Measurements from ENCODE around the gene COX10. TPM values are rescaled to one million over a fixed set of nuclear protein-coding genes. Genes with fewer than 3 reads are reported as not detected.
"Not testable (repeated sequence)": the region's sequence is repeated elsewhere in the genome, so short reads cannot be mapped to it uniquely, and the experiment has no call there.

COX10 gene
- total RNA-seq, 1 donor from 2014 or later = 20.8 TPM

DNA sequence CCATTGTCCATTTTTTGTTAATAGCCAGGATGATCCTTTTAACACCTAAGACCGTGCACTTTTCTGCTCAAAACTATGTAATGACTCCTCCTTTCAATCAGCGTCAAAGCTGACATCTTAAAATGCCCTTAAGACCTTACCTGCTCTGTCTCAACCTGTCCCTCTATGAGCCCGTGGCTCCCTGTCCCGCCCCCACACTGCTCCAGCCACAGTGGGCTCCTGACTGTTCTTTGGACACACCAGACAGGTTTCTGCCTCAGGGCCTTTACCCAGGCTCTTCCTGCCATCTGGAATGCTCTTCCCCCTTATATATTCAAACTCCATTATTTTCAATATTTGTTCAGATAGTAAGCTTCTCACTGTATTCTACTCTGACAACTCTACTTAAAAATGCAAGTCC lies 153.3 kb downstream of the COX10 start:
- Mint-ChIP-seq H3K4me3 (no peak overlapping the region), H3K9me3 (no peaks in the 10 kb centered on the region), H3K27me3 (no peaks in the 10 kb centered on the region), H3K27ac (no peak overlapping the region), H3K4me1 (no peaks in the 10 kb centered on the region), H3K36me3 (ENCODE audit: low read depth) (no peaks in the 10 kb centered on the region)
- TF ChIP-seq, protein P1, sequence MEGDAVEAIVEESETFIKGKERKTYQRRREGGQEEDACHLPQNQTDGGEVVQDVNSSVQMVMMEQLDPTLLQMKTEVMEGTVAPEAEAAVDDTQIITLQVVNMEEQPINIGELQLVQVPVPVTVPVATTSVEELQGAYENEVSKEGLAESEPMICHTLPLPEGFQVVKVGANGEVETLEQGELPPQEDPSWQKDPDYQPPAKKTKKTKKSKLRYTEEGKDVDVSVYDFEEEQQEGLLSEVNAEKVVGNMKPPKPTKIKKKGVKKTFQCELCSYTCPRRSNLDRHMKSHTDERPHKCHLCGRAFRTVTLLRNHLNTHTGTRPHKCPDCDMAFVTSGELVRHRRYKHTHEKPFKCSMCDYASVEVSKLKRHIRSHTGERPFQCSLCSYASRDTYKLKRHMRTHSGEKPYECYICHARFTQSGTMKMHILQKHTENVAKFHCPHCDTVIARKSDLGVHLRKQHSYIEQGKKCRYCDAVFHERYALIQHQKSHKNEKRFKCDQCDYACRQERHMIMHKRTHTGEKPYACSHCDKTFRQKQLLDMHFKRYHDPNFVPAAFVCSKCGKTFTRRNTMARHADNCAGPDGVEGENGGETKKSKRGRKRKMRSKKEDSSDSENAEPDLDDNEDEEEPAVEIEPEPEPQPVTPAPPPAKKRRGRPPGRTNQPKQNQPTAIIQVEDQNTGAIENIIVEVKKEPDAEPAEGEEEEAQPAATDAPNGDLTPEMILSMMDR (IDR thresholded peaks at IDR 0.05) = no peak
- no peak for DNase-seq
- CTCF ChIA-PET = no interaction called here
- intact Hi-C loops (cut with micrococcal nuclease) = no loop called here
- ATAC-seq (ENCODE audit: low read depth) = no peak
- POLR2A ChIA-PET = no interaction called here

DNA sequence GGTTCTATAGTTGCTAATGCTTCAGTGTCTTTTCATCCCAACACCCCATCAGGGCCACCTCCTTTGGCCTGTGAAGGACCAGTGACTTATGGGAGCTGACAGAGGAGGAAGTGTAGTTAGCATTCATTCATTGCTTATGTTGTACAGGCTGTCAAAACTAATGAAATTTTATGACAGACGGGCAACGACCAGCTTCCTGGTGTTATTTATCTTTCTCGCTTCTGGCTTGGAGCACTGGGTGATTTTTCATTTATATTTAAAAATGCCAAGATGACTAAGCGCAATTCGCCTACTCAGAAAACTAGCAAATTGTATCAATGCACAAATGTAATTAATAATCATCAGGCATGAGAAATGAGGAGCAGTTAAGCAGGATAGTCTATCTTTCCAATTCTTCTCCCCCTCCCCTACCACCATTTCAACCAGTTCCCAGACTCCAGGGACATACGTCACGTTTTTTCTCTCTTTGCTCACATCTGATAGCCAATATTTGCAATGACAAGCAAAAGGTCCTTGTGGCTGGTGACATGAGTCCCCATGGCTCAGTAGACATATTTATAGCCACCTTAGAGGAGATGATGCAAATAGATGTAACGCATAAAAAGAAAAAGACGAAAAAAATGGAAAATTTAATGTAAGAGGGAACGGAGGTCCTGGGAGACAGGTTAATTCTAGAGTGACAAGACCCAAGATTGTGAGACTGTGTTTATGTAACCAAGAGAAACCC lies 156.1 kb downstream of the COX10 start:
- intact Hi-C loops (cut with micrococcal nuclease) = no loop called here
- Mint-ChIP-seq H3K4me1 (no peaks in the 10 kb centered on the region), H3K27ac (no peak overlapping the region), H3K36me3 (ENCODE audit: low read depth) (no peaks in the 10 kb centered on the region), H3K27me3 (no peaks in the 10 kb centered on the region), H3K4me3 (no peak overlapping the region), H3K9me3 (no peaks in the 10 kb centered on the region)
- no peak for DNase-seq
- ATAC-seq (ENCODE audit: low read depth) = no peak
- POLR2A ChIA-PET = no interaction called here
- CTCF ChIA-PET = no interaction called here
- TF ChIP-seq, protein P1 (IDR thresholded peaks at IDR 0.05) = no peak

DNA sequence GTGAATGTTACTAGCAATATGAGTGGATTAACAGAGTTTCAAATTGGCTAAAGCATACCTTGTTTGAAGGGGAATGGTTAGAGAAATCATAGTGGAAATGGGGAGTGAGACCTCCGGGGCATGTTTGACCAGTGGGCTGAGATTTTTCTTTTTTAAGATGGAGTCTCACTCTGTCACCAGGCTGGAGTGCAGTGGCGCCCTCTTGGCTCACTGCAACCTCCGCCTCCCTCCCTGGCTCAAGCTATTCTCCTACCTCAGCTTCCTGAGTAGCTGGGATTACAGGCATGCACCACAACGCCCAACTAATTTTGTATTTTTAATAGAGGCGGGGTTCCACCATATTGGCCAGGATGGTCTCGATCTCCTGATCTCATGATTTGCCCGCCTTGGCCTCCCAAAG lies 157.7 kb downstream of the COX10 start:
- Mint-ChIP-seq H3K9me3 (no peaks in the 10 kb centered on the region), H3K4me3 (no peak overlapping the region), H3K36me3 (ENCODE audit: low read depth) (peaks cover 1% of the 10 kb centered on the region), H3K4me1 (no peaks in the 10 kb centered on the region), H3K27ac (no peak overlapping the region), H3K27me3 (no peaks in the 10 kb centered on the region)
- POLR2A ChIA-PET = no interaction called here
- CTCF ChIA-PET = no interaction called here
- intact Hi-C loops (cut with micrococcal nuclease) = no loop called here
- TF ChIP-seq, protein P1 (IDR thresholded peaks at IDR 0.05) = no peak
- ATAC-seq (ENCODE audit: low read depth) = no peak
- DNase-seq = no peak

DNA sequence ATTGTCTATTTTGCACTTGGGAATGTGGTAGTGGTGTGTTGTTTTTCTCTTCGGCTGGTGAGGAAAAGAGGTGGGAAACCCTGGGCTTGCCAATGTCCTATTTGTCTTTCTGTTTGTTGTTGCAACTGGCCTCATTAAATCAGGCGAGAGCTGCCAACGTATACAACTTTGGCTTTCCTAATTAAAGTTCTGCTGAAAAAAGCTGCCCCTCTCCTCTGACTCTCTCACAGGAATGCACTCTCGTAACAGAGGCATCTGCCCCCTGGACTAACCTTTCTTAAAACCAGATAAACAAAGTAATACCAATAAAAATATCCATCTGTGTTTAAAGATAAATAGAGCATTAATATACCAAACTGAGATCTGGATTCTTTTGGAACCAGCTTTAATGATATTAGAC lies 159.6 kb downstream of the COX10 start:
- H3K27ac Mint-ChIP-seq = no peak overlapping the region
- H3K4me1 Mint-ChIP-seq = no peaks in the 10 kb centered on the region
- H3K36me3 Mint-ChIP-seq (ENCODE audit: low read depth) = peaks cover 1% of the 10 kb centered on the region
- intact Hi-C loops (cut with micrococcal nuclease) = no loop called here
- DNase-seq (no peak), ATAC-seq (ENCODE audit: low read depth) (no peak)
- H3K9me3 Mint-ChIP-seq = no peaks in the 10 kb centered on the region
- no peaks in the 10 kb centered on the region for H3K27me3 Mint-ChIP-seq
- TF ChIP-seq, protein P1 (IDR thresholded peaks at IDR 0.05) = no peak
- ChIA-PET CTCF (no interaction called here), POLR2A (no interaction called here)
- H3K4me3 Mint-ChIP-seq = no peak overlapping the region

DNA sequence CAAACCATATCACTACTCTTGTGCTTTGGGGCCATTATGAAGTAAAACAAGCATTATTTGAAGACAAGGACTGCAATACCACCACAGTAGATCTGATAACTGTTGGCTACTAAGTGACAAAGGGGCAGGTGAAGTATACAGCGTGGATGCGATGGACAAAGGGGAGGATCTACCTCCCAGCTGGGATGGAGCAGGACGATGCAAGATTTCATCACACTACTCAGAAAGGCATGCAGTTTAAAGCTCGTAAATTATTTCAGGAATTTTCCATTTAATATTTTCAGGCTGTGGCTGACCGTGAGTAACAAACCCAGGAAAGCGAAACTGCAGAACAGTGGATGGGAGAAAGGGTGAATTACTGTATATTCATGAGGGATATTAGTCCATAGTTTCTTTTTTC lies 161.9 kb downstream of the COX10 start:
- H3K4me1 Mint-ChIP-seq; H3K27ac Mint-ChIP-seq; DNase-seq; H3K4me3 Mint-ChIP-seq; H3K27me3 Mint-ChIP-seq; H3K9me3 Mint-ChIP-seq; POLR2A ChIA-PET; CTCF ChIA-PET; H3K36me3 Mint-ChIP-seq (ENCODE audit: low read depth); intact Hi-C loops (cut with micrococcal nuclease); ATAC-seq (ENCODE audit: low read depth): not testable (repeated sequence)

DNA sequence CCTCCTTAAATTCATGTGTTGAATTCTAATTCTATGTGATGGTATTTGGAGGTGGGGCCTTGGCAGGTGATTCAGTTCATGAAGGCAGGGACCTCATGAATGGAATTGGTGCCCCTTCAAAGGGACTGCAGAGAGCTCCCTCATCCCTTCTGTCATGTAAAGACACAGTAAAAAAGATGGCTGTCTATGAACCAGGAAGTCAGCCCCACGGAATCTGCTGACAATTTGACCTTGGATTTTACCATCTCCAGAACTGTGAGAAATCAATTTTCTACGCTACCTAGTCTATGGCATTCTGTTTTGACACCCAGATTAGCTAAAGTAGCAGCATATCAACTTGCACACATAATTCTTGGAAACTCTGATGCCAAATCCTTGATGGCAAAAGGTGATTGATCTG lies 165.7 kb downstream of the COX10 start:
- H3K36me3 Mint-ChIP-seq (ENCODE audit: low read depth); H3K27ac Mint-ChIP-seq; ATAC-seq (ENCODE audit: low read depth); H3K9me3 Mint-ChIP-seq; H3K4me3 Mint-ChIP-seq; H3K27me3 Mint-ChIP-seq; H3K4me1 Mint-ChIP-seq; intact Hi-C loops (cut with micrococcal nuclease); CTCF ChIA-PET; DNase-seq; POLR2A ChIA-PET: not testable (repeated sequence)

DNA sequence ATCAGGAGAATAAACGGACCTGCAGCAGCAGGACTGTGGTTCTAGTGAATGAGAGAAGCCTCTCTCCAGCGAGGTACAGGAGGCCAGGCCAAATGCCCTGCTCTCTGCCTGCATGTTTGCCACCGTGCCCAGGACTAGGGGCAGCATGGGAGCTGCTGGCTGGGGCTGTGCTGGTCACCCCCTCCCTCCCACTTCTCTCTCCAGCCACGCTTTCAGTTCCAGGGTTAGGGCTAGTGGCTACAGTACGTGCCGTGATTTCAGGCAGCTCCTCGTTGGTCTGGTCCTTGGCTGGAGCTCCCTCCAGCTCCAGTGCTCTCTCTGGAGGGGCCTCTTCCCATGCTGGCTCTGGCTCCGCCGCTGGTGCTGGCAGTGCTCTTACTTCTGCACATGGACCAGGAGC lies 166.7 kb downstream of the COX10 start:
- POLR2A ChIA-PET; CTCF ChIA-PET; H3K27me3 Mint-ChIP-seq; H3K36me3 Mint-ChIP-seq (ENCODE audit: low read depth); H3K27ac Mint-ChIP-seq; H3K9me3 Mint-ChIP-seq; intact Hi-C loops (cut with micrococcal nuclease); ATAC-seq (ENCODE audit: low read depth); H3K4me1 Mint-ChIP-seq; DNase-seq; H3K4me3 Mint-ChIP-seq: not testable (repeated sequence)

DNA sequence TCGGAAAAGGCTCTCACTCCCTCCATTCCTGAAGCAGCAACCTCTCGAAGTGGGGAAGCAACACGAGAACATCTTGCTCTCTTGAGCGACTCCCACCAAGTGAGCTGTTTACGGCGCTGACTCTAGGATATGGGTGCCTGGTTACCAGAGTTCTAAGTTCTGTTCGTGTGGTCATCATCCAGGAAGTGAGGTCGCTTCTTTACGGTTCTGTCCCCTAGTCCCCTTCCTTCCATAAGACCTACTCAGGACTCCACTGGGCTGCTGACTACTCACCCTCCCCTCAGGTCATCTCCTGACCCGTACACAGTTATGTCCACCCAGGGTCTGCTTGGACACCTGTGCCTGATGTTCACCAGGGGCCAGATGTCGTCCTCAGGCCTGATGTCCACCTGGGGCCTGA lies 167.5 kb downstream of the COX10 start, which contains the start of gene CDRT15:
Gene CDRT15 (minus strand): TSS at position 101 of the 400 bp plus-strand sequence. CDS start 29 bp downstream, at position 72.
- CTCF ChIA-PET; H3K4me1 Mint-ChIP-seq; H3K36me3 Mint-ChIP-seq (ENCODE audit: low read depth); H3K27ac Mint-ChIP-seq; POLR2A ChIA-PET; intact Hi-C loops (cut with micrococcal nuclease); H3K9me3 Mint-ChIP-seq; H3K27me3 Mint-ChIP-seq; DNase-seq; H3K4me3 Mint-ChIP-seq; ATAC-seq (ENCODE audit: low read depth): not testable (repeated sequence)

DNA sequence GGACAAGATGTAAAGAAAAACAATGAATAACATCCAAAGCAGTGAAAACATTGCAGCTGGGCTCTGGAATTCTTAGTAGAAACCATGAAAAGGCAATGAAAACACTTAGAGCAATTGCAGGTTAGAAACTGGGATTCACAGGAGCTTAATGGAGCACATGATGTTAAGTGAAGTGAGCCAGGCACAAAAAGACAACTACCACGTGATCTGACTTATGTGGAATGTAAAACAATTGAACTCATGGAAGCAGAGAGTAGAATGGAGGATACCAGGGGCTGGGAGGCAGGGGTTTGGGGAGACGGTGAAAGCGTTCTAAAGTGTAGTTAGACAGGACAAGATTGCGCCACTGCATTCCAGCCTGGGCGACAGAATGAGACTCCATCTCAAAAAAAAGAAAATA lies 170.0 kb downstream of the COX10 start:
- ATAC-seq (ENCODE audit: low read depth); H3K36me3 Mint-ChIP-seq (ENCODE audit: low read depth); DNase-seq; POLR2A ChIA-PET; CTCF ChIA-PET; H3K9me3 Mint-ChIP-seq; intact Hi-C loops (cut with micrococcal nuclease); H3K4me1 Mint-ChIP-seq; H3K4me3 Mint-ChIP-seq; H3K27ac Mint-ChIP-seq; H3K27me3 Mint-ChIP-seq: not testable (repeated sequence)

Measured in activated B cell treated with CpG ODN at 0.5 μM for 24 hours (primary cell).